RCC 7860 (cell line): Measurements from ENCODE around the gene ACTL9.

ENCODE experiments used
- DNase-seq: peaks from one replicate; pipeline ENCODE4 v3.0.0-alpha.2; 2015; ENCODE audit warnings: low spot score
- FAIRE-seq: peaks from 2 replicates; lab custom pipeline; 2012; peaks lifted over from hg19 to GRCh38; lab: Jason Lieb, UNC

ACTL9 gene

GRCh38 chr19:8648240-8648639 is 50.4 kb downstream of the ACTL9 start:
- FAIRE-seq (no peak), DNase-seq (no peak)
